Neural cell (in vitro differentiated cells): ENCODE measurements around the gene ESYT2. TPM values are rescaled to one million over a fixed set of nuclear protein-coding genes. Genes with fewer than 3 reads are reported as not detected.

Experiments
- H2AFZ ChIP-seq: fragments of 200-600, 300-800 bp; sonication (generic), shearing (Covaris generic); 2 replicates; pipeline ENCODE4 v1.6.0; 2014; ENCODE audit warnings: low read depth, mild to moderate bottlenecking, antibody characterized with exemption, low read length, moderate library complexity
- H3F3A ChIP-seq: fragments of 200-600 bp; shearing (Covaris generic); 2 replicates; pipeline ENCODE4 v1.6.1; 2016; ENCODE audit warnings: mild to moderate bottlenecking, moderate library complexity, mixed read lengths, antibody characterized with exemption, low read length; ENCODE audit not compliant: insufficient read depth, poor library complexity, severe bottlenecking
- H3K27ac ChIP-seq: fragments of 200-600, 300-800 bp; sonication (generic), shearing (Covaris generic); 2 replicates; pipeline ENCODE4 v1.5.1; 2014; ENCODE audit warnings: mild to moderate bottlenecking, low read length, moderate library complexity
- H3K27me3 ChIP-seq: fragments of 300-800, 200-600 bp; sonication (generic), shearing (Covaris generic); 2 replicates; pipeline ENCODE4 v1.6.0; 2014; ENCODE audit warnings: mild to moderate bottlenecking, low read depth, low read length, moderate library complexity; ENCODE audit not compliant: insufficient read depth
- H3K36me3 ChIP-seq: fragments of 300-800, 200-600 bp; sonication (generic), shearing (Covaris generic); 2 replicates; pipeline ENCODE4 v1.5.1; 2014; ENCODE audit warnings: mild to moderate bottlenecking, antibody characterized with exemption, low read length, moderate library complexity; ENCODE audit not compliant: insufficient read depth
- H3K4me2 ChIP-seq: fragments of 300-800, 200-600 bp; sonication (generic), shearing (Covaris generic); 2 replicates; pipeline ENCODE4 v1.6.0; 2014; ENCODE audit warnings: mild to moderate bottlenecking, low read length
- H3K4me3 ChIP-seq: fragments of 300-800, 200-600 bp; sonication (generic), shearing (Covaris generic); 2 replicates; pipeline ENCODE4 v1.5.1; 2014; ENCODE audit warnings: mild to moderate bottlenecking, low read length, moderate library complexity
- H3K79me2 ChIP-seq: fragments of 200-600 bp; shearing (Covaris generic); replicated peaks from 2 replicates; pipeline ENCODE4 v1.6.0; 2014; ENCODE audit warnings: mild to moderate bottlenecking, low read length, moderate library complexity; ENCODE audit not compliant: insufficient read depth
- H3K9ac ChIP-seq: fragments of 300-800, 200-600 bp; sonication (generic), shearing (Covaris generic); 2 replicates; pipeline ENCODE4 v1.6.1; 2016; ENCODE audit warnings: mild to moderate bottlenecking, low read length, mixed read lengths
- H3K9me2 ChIP-seq: fragments of 200-600 bp; shearing (Covaris generic); 2 replicates; pipeline ENCODE4 v1.6.1; 2016; ENCODE audit warnings: mild to moderate bottlenecking, low read length, mixed read lengths; ENCODE audit not compliant: insufficient read depth
- H3K9me3 ChIP-seq: fragments of 200-600, 300-800 bp; sonication (generic), shearing (Covaris generic); 2 replicates; pipeline ENCODE4 v1.6.1; 2016; ENCODE audit warnings: mild to moderate bottlenecking, mixed run types, low read length, moderate library complexity, mixed read lengths
- H4K20me1 ChIP-seq: fragments of 200-600 bp; shearing (Covaris generic); 2 replicates; pipeline ENCODE4 v1.6.1; 2016; ENCODE audit warnings: mild to moderate bottlenecking, mixed run types; ENCODE audit not compliant: insufficient read depth
- CTCF ChIP-seq: fragments of 450-650 bp; IDR thresholded peaks from 2 replicates; pipeline ENCODE4 v1.5.1; 2014; ENCODE audit warnings: antibody characterized with exemption, mild to moderate bottlenecking, moderate library complexity; ENCODE audit not compliant: poor library complexity, severe bottlenecking
- EP300 ChIP-seq: fragments of 450-650 bp; conservative IDR thresholded peaks from 2 replicates; pipeline ENCODE4 v1.6.1; 2014; ENCODE audit warnings: antibody characterized with exemption, mild to moderate bottlenecking, moderate library complexity; ENCODE audit not compliant: poor library complexity, severe bottlenecking
- EZH2 ChIP-seq: fragments of 200-600, 300-800 bp; shearing (Covaris generic), sonication (generic); IDR thresholded peaks from 2 replicates; pipeline ENCODE4 v1.6.1; 2014; ENCODE audit warnings: antibody characterized with exemption, low read length, borderline replicate concordance, mild to moderate bottlenecking; ENCODE audit not compliant: insufficient read depth, poor library complexity, severe bottlenecking
- MXI1 ChIP-seq: fragments of 450-650 bp; conservative IDR thresholded peaks from 2 replicates; pipeline ENCODE4 v1.6.1; 2014; ENCODE audit warnings: antibody characterized with exemption, mild to moderate bottlenecking; ENCODE audit not compliant: poor library complexity, severe bottlenecking
- POLR2AphosphoS5 ChIP-seq: IDR thresholded peaks from 2 replicates; pipeline ENCODE4 v1.6.1; 2012
- RAD21 ChIP-seq: fragments of 450-650 bp; conservative IDR thresholded peaks from 2 replicates; pipeline ENCODE4 v1.6.1; 2014; ENCODE audit warnings: antibody characterized with exemption, mild to moderate bottlenecking, moderate library complexity
- SMC3 ChIP-seq: fragments of 450-650 bp; conservative IDR thresholded peaks from 2 replicates; pipeline ENCODE4 v1.6.1; 2014; ENCODE audit warnings: antibody characterized with exemption, mild to moderate bottlenecking, moderate library complexity; ENCODE audit not compliant: poor library complexity
- TAF1 ChIP-seq: IDR thresholded peaks from 2 replicates; pipeline ENCODE4 v1.6.1; 2012; ENCODE audit warnings: low read depth
- polyA plus RNA-seq: library from polyadenylated mRNA; depleted of rRNA; stranded (reverse); fragments of >200 nt; gene quantifications from 2 replicates; pipeline ENCODE4 v1.2.3, GENCODE V29; 2014
- TF ChIP-seq, protein P1 (sequence below): IDR thresholded peaks from 2 replicates; pipeline ENCODE4 v1.6.1; 2012; ENCODE audit warnings: borderline replicate concordance

Gene ESYT2
- polyA plus RNA-seq, 1 donor from 2014 or later: 23.8 TPM

DNA sequence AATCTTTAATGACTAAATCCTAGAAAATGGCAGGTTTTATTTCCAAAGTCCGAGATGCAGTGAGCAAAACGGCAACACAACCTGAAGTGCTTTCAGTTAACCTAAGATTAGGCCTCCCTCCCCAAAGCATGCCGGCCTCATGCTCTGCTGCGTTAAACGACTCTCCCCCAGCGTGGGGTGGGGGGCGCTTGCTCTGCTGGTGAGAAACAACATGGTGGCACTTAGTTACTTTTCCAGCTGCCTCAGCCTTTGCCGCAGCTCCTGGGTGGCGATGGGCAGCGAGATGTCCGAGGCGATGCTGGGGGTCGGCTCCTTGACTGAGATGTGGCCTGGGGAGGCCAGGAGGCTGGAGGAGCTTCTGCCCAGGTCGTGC lies 88.0 kb downstream of the ESYT2 start:
- Histone ChIP-seq H2AFZ (no peak overlapping the region), H3K27me3 (no peaks in the 10 kb centered on the region), H3K27ac (no peak overlapping the region), H3K4me3 (no peak overlapping the region), H3K4me2 (no peak overlapping the region), H4K20me1 (no peaks in the 10 kb centered on the region), H3K79me2 (no peaks in the 10 kb centered on the region), H3K9me3 (no peaks in the 10 kb centered on the region), H3K9me2 (no peaks in the 10 kb centered on the region), H3K9ac (no peak overlapping the region), H3K36me3 (no peaks in the 10 kb centered on the region), H3F3A (no peaks in the 10 kb centered on the region)
- TF ChIP-seq RAD21 (no peak), SMC3 (no peak), EZH2 (no peak), MXI1 (no peak), TAF1 (no peak), EP300 (no peak), CTCF (no peak), POLR2AphosphoS5 (no peak)
- TF ChIP-seq, protein P1, sequence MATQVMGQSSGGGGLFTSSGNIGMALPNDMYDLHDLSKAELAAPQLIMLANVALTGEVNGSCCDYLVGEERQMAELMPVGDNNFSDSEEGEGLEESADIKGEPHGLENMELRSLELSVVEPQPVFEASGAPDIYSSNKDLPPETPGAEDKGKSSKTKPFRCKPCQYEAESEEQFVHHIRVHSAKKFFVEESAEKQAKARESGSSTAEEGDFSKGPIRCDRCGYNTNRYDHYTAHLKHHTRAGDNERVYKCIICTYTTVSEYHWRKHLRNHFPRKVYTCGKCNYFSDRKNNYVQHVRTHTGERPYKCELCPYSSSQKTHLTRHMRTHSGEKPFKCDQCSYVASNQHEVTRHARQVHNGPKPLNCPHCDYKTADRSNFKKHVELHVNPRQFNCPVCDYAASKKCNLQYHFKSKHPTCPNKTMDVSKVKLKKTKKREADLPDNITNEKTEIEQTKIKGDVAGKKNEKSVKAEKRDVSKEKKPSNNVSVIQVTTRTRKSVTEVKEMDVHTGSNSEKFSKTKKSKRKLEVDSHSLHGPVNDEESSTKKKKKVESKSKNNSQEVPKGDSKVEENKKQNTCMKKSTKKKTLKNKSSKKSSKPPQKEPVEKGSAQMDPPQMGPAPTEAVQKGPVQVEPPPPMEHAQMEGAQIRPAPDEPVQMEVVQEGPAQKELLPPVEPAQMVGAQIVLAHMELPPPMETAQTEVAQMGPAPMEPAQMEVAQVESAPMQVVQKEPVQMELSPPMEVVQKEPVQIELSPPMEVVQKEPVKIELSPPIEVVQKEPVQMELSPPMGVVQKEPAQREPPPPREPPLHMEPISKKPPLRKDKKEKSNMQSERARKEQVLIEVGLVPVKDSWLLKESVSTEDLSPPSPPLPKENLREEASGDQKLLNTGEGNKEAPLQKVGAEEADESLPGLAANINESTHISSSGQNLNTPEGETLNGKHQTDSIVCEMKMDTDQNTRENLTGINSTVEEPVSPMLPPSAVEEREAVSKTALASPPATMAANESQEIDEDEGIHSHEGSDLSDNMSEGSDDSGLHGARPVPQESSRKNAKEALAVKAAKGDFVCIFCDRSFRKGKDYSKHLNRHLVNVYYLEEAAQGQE: no peak

GRCh38 chr7:158740657-158741293 lies 88.5 kb downstream of the ESYT2 start:
- no peak overlapping the region for H2AFZ ChIP-seq
- no peaks in the 10 kb centered on the region for H3K27me3 ChIP-seq
- H3K9ac ChIP-seq: no peak overlapping the region
- no peaks in the 10 kb centered on the region for H4K20me1 ChIP-seq
- H3K4me3 ChIP-seq: no peak overlapping the region
- H3K9me3 ChIP-seq: no peaks in the 10 kb centered on the region
- H3K9me2 ChIP-seq: no peaks in the 10 kb centered on the region
- H3K27ac ChIP-seq: no peak overlapping the region
- H3K79me2 ChIP-seq: no peaks in the 10 kb centered on the region
- no peak overlapping the region for H3K4me2 ChIP-seq
- TF ChIP-seq SMC3 (no peak), EP300 (no peak), RAD21 (no peak), MXI1 (no peak), TAF1 (no peak), EZH2 (no peak), POLR2AphosphoS5 (no peak), CTCF (no peak)
- TF ChIP-seq, protein P1: no peak
- no peaks in the 10 kb centered on the region for H3F3A ChIP-seq
- H3K36me3 ChIP-seq: no peaks in the 10 kb centered on the region
